Measurements from ENCODE around the gene SLC16A9. TPM values are rescaled to one million over a fixed set of nuclear protein-coding genes. Genes with fewer than 3 reads are reported as not detected.

The SLC16A9 gene
- total RNA-seq, 2 donors from 2014 or later: 1.6 to 1.8 TPM

DNA sequence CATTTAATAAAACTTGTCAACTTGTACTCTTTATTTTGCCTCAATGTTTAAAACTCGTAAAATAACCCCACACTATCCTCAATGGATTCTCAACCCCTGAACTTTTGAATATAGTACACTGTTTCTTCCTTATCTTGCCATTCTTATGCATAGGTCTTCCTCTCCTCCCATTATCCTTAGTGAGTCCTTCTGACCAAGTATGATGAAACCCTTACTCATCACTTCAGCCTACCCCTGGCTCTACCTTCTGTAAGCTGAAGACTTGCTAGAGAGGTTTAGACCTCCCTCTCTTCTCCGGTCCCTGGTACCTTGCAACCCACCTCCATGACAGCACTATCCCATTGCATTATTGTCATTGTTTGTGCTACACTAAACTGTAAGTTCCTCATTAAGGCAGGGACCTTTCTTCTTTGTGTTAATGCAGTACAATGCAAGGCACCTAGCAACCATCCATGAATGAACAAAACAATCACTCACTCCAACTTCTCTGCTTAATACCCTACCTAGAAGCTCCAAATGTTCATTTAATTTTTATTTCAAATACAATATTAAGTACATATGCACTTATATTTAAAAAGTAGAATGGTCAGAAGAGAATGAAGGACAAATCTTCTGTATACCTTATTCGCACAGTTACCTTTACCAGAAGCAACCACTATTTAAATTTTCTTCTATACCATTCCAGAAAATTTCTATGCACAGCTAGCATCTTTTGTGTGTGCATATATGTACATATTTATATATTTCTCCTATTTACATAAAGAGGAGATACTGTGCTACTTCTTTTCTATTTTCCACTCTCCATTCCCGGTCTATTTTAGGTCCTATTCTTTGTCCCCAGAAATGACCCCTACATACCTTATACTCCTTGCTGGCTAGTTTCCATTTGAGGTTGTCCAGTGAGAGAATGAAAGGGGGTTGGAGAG, 77.5 kb downstream of the SLC16A9 start:
- H3K9me3 ChIP-seq: no peaks in the 10 kb centered on the region
- no peak overlapping the region for H3K27ac ChIP-seq
- TF ChIP-seq, protein P1, sequence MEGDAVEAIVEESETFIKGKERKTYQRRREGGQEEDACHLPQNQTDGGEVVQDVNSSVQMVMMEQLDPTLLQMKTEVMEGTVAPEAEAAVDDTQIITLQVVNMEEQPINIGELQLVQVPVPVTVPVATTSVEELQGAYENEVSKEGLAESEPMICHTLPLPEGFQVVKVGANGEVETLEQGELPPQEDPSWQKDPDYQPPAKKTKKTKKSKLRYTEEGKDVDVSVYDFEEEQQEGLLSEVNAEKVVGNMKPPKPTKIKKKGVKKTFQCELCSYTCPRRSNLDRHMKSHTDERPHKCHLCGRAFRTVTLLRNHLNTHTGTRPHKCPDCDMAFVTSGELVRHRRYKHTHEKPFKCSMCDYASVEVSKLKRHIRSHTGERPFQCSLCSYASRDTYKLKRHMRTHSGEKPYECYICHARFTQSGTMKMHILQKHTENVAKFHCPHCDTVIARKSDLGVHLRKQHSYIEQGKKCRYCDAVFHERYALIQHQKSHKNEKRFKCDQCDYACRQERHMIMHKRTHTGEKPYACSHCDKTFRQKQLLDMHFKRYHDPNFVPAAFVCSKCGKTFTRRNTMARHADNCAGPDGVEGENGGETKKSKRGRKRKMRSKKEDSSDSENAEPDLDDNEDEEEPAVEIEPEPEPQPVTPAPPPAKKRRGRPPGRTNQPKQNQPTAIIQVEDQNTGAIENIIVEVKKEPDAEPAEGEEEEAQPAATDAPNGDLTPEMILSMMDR (IDR thresholded peaks at IDR 0.05): no peak
- ATAC-seq (ENCODE audit: insufficient number of reproducible peaks, low FRiP score, low read depth) (no peak), DNase-seq (ENCODE audit: low spot score) (no peak)
- H3K27me3 ChIP-seq (replicated peaks; ENCODE audit: insufficient read depth): no peaks in the 10 kb centered on the region
- H3K4me3 ChIP-seq: no peak overlapping the region
- H3K36me3 ChIP-seq: no peaks in the 10 kb centered on the region
- H3K4me1 ChIP-seq (ENCODE audit: control insufficient read depth in 1 of 2, low read depth in 2 of 2): no peaks in the 10 kb centered on the region

DNA sequence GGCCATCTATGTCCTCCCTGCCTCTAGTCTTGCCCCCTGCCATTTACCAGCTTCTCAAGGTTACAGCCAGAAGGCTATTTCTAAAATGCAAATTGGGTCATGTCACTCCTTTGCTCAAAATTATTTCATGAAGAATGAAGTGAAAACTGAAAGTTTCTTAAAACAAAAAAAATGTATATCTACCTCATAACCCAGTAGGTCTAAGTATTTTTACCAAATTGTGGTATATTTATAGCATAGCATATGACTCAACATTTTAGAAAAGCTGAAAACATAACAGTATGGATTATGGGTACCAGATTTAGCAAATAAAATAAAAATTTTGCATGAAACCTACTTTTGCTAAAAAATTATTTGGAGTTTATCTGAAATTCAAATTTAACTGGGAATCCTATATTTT, 78.4 kb downstream of the SLC16A9 start:
- DNase-seq (ENCODE audit: low spot score) (no peak), ATAC-seq (ENCODE audit: insufficient number of reproducible peaks, low FRiP score, low read depth) (no peak)
- no peak overlapping the region for H3K4me3 ChIP-seq
- H3K4me1 ChIP-seq (ENCODE audit: control insufficient read depth in 1 of 2, low read depth in 2 of 2): no peaks in the 10 kb centered on the region
- TF ChIP-seq, protein P1 (IDR thresholded peaks at IDR 0.05): no peak
- no peaks in the 10 kb centered on the region for H3K36me3 ChIP-seq
- no peaks in the 10 kb centered on the region for H3K9me3 ChIP-seq
- H3K27ac ChIP-seq: no peak overlapping the region
- no peaks in the 10 kb centered on the region for H3K27me3 ChIP-seq (replicated peaks; ENCODE audit: insufficient read depth)

DNA sequence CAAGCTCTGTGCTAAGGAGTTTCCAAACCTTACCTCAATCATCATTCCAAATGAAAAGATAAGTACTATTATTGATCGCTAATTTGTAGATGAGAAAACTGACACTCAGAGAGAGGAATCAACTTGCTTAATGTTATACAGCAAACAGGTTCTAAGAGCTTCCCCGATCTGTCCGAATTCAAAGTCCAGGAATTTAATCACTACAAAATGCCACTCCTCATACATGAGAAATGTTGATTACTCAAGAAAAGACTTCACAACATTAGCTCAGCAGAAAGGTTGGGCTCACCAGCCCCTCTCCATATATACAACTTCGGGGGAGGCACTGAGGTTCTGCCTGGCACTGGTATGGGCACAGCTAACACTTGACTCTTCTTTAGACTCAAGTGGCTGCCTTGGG, 80.7 kb downstream of the SLC16A9 start:
- no peak for DNase-seq (ENCODE audit: low spot score)
- H3K4me3 ChIP-seq: no peak overlapping the region
- ATAC-seq (ENCODE audit: insufficient number of reproducible peaks, low FRiP score, low read depth): no peak
- H3K9me3 ChIP-seq: no peaks in the 10 kb centered on the region
- H3K36me3 ChIP-seq: no peaks in the 10 kb centered on the region
- TF ChIP-seq, protein P1 (IDR thresholded peaks at IDR 0.05): no peak
- H3K4me1 ChIP-seq (ENCODE audit: control insufficient read depth in 1 of 2, low read depth in 2 of 2): no peaks in the 10 kb centered on the region
- H3K27ac ChIP-seq: no peak overlapping the region
- no peaks in the 10 kb centered on the region for H3K27me3 ChIP-seq (replicated peaks; ENCODE audit: insufficient read depth)

DNA sequence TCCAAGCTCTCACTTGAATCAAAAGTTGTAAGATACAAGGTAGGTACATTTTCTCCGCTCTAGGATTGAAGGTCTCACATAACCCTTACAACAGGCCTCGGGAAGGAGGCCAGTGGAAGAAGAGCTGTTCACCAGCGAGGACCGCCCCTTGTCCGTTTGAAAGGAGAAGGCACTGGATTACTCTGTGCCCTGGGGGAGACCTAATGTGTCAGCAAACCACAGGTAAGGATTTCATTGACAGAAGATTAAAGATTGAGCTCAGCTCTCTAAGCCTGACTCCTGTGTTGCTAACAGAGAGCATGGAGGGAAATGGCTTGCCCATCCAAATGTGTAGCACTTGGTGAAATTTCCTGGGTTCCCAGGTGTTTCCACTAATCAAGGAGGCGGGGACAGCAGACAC, 81.2 kb downstream of the SLC16A9 start:
- no peak overlapping the region for H3K4me3 ChIP-seq
- TF ChIP-seq, protein P1 (IDR thresholded peaks at IDR 0.05): no peak
- H3K36me3 ChIP-seq: no peaks in the 10 kb centered on the region
- H3K27ac ChIP-seq: no peak overlapping the region
- ATAC-seq (ENCODE audit: insufficient number of reproducible peaks, low FRiP score, low read depth) (no peak), DNase-seq (ENCODE audit: low spot score) (no peak)
- H3K9me3 ChIP-seq: no peaks in the 10 kb centered on the region
- H3K4me1 ChIP-seq (ENCODE audit: control insufficient read depth in 1 of 2, low read depth in 2 of 2): peaks cover 0 to under 1% of the 10 kb centered on the region in 2 donors
- H3K27me3 ChIP-seq (replicated peaks; ENCODE audit: insufficient read depth): no peaks in the 10 kb centered on the region

DNA sequence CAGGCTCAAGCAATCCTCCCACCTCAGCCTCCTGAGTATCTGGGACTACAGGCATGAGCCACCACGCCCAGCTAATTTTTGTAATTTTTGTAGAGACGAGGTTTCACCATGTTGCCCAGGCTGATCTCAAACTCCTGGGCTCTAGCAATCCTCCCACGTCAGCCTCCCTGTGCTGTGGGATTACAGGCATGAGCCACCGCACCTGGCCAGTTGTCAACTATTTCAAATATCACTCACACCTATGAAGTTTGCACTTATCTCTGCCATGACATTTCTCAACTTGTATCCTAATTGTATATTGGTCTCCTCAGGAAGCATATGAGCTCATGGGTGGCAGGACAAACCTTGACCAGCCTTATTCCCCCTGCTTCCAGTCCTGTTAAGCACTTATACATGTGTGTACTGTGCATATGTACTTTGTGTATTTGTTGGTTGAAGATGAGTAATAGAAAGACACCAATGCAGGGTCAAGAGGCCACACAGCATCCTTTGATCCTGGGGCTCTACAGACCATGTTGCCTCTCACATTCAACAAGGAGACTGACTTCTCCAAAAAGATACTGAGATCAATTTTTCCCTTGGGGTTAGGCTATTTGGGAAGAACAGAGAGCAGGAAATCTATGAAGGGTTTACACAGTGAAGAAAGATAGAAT, 82.2 kb downstream of the SLC16A9 start:
- TF ChIP-seq, protein P1 (IDR thresholded peaks at IDR 0.05): no peak
- no peak for ATAC-seq (ENCODE audit: insufficient number of reproducible peaks, low FRiP score, low read depth)
- Histone ChIP-seq H3K36me3 (no peaks in the 10 kb centered on the region), H3K27ac (no peak overlapping the region), H3K4me3 (no peak overlapping the region), H3K9me3 (no peaks in the 10 kb centered on the region), H3K4me1 (ENCODE audit: control insufficient read depth in 1 of 2, low read depth in 2 of 2) (peaks cover 0 to 9% of the 10 kb centered on the region in 2 donors), H3K27me3 (replicated peaks; ENCODE audit: insufficient read depth) (no peaks in the 10 kb centered on the region)
- DNase-seq (ENCODE audit: low spot score): no peak
